Measurements from ENCODE around the gene STARD6.
"Not testable (repeated sequence)": the region's sequence is repeated elsewhere in the genome, so short reads cannot be mapped to it uniquely, and the experiment has no call there.

Gene STARD6

DNA sequence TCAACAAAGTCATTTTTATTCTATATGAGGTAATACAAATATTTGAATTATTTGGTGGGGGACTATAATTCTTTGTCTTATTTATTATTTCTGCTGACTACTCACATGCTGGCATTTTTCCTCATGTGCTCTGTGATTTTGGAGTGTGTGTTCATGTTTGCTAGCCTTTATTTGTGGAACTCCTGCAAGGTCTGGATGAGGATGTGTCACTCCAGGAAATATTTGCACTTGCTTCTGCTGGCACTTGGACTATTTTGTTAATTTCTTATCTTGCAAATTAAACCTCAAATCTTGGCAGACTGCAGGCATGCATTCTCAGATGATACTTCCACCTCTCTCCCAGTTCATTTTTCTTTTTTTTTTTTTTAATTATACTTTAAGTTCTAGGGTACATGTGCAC lies 54.2 kb downstream of the STARD6 start:
- no peaks in the 10 kb centered on the region for H3K4me1 Mint-ChIP-seq
- peaks cover 22% of the 10 kb centered on the region for H3K27me3 Mint-ChIP-seq
- H3K9me3 Mint-ChIP-seq, result peaks cover 7 to 27% of the 10 kb centered on the region in 2 donors
- DNase-seq (no peak), ATAC-seq (no peak)
- H3K4me3 Mint-ChIP-seq, result no peak overlapping the region
- no peak overlapping the region for H3K27ac Mint-ChIP-seq

DNA sequence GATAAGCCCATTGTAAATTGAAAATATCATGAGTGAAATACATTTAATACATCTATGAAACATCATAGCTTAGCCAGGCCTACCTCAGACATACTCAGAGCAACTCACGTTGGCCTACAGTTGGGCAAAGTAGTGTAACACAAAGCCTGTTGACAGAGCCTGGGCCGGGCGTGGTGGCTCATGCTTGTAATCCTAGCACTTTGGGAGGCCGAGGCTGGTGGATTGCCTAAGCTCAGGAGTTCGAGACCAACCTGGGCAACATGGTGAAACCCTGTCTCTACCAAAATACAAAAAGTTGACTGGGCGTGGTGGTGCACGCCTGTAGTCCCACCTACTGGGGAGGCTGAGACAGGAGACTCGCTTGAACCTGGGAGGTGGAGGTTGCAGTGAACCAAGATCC lies 58.7 kb downstream of the STARD6 start:
- H3K27me3 Mint-ChIP-seq, H3K4me1 Mint-ChIP-seq, H3K4me3 Mint-ChIP-seq, H3K27ac Mint-ChIP-seq, ATAC-seq, DNase-seq: not testable (repeated sequence)
- H3K9me3 Mint-ChIP-seq, result peaks cover 7 to 16% of the 10 kb centered on the region in 2 donors

DNA sequence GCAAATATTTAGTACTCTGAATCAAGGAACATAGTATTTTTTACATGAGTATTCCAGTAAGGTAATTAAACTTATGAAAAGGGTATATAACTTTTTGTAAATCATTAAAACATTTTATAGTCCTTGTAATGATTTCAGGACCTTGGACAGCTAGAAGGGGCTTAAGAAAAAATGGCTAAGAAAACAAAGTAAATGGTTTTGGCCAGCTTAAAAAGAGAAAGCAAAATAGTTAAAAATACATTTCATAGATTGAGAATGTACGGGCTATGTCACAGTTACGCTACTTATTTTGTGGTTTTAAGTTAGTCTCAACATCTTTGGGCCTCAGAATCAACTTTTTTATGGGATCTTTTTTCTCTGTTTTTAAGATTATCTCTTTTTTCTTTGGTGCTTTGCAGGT lies 61.6 kb downstream of the STARD6 start:
- peaks cover 7 to 16% of the 10 kb centered on the region in 2 donors for H3K9me3 Mint-ChIP-seq
- ATAC-seq (no peak), DNase-seq (no peak)
- H3K4me3 Mint-ChIP-seq, result no peak overlapping the region
- no peaks in the 10 kb centered on the region for H3K27me3 Mint-ChIP-seq
- H3K4me1 Mint-ChIP-seq, result no peaks in the 10 kb centered on the region
- no peak overlapping the region for H3K27ac Mint-ChIP-seq

DNA sequence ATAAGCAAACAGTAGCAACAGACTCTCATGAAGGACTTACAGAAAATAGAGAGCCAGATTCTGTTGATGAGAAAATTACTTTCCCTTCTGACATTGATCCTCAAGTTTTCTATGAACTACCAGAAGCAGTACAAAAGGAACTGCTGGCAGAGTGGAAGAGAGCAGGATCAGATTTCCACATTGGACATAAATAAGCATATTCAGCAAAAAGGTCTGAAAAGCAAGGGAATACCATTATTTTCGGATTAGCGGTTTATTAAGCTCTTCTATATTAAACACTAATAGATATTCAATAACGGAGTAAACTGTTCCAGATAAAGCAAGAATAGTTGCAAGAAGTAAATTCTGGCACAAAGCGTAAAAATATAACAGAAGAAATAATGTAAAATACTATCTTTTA lies 63.4 kb downstream of the STARD6 start:
- peaks cover 1 to 7% of the 10 kb centered on the region in 2 donors for H3K9me3 Mint-ChIP-seq
- H3K4me3 Mint-ChIP-seq, result no peak overlapping the region
- H3K27ac Mint-ChIP-seq, result no peak overlapping the region
- ATAC-seq, result no peak
- no peaks in the 10 kb centered on the region for H3K27me3 Mint-ChIP-seq
- H3K4me1 Mint-ChIP-seq, result no peaks in the 10 kb centered on the region
- no peak for DNase-seq

DNA sequence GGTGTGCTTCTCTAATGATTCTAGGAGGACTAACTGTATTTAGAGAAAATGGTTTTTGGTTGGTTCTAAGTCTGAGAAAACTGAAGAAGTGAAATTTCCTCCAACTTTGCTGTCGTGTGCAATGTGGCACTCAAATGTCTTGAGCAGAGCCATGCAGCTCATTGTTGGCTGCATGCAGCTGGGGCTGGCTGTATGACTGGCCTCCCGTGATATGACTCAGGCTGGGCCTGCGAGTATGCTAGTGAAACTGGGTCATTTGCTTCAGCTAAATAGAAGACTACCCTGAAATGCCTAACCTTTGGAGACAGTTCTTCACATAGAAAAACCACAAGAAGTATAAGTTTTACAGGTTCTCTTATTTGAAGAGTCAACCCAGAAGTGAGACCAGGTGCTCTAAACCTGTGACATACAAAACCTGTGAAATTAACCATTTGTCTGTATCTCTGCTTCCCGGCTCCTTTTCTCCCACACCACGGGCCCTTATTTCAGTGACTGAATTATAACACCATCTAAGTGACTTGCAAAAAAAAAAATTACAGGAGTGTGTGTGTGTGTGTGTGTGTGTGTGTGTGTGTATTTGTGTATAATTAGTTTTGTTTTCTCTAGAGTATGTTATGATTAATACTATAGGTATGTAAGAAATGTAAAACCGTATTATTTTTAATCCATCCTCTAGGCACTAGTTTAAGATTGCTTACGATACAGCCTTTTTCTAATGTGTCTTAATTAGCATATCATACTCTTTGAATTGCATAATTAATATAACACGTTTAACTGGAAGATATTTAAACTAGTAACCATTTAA lies 72.5 kb downstream of the STARD6 start:
- Mint-ChIP-seq H3K27me3 (no peaks in the 10 kb centered on the region), H3K4me3 (peak overlapping the region; percentile 48 to 58), H3K27ac (peak overlapping the region; percentile 8 to 34), H3K4me1 (peaks cover 20% of the 10 kb centered on the region), H3K9me3 (no peaks in the 10 kb centered on the region)
- DNase-seq (peak; percentile 65 to 89), ATAC-seq (peak; percentile 99)

DNA sequence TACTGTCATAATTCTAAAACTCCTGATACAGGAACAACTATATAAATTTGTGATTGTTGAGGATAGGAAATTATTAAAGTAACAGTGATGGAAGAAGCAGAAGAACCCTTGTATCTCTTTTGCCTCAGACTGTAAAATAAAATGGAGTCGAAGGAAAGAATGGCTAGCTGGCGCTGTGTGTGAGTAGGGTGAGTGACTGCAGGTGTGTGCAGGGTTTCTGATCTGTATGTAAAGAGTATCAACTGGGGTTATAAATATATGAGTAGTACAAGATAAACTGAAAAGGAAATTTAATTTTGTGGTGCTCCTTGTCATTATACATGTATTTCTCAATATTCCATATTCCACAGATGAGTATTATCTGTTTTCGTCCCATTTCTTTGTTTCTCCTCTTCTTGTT lies 73.1 kb downstream of the STARD6 start:
- DNase-seq (no peak), ATAC-seq (peak; percentile 61)
- H3K4me1 Mint-ChIP-seq, result peaks cover 25% of the 10 kb centered on the region
- H3K4me3 Mint-ChIP-seq, result peak overlapping the region; percentile 48 to 58
- peak overlapping the region; percentile 34 to 44 for H3K27ac Mint-ChIP-seq
- no peaks in the 10 kb centered on the region for H3K9me3 Mint-ChIP-seq
- no peaks in the 10 kb centered on the region for H3K27me3 Mint-ChIP-seq

DNA sequence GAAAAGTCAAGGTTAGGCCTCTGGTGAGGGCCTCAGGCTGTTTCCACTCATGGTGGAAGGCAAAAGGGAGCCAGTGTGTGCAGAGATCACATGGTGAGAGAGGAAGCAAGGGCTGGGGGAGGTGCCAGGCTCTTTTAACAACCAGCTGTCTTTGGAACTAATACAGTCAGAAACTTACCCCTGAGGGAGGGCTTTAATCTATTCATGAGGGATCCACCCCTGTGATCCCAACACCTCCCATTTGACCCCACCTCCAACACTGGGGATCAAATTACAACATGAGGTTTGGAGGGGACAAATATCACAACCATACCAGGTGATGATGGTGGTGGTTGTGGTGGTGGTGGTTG lies 77.5 kb downstream of the STARD6 start:
- Mint-ChIP-seq H3K9me3 (no peaks in the 10 kb centered on the region), H3K27ac (no peak overlapping the region), H3K27me3 (no peaks in the 10 kb centered on the region), H3K4me3 (no peak overlapping the region), H3K4me1 (peaks cover 27% of the 10 kb centered on the region)
- ATAC-seq (no peak), DNase-seq (no peak)

DNA sequence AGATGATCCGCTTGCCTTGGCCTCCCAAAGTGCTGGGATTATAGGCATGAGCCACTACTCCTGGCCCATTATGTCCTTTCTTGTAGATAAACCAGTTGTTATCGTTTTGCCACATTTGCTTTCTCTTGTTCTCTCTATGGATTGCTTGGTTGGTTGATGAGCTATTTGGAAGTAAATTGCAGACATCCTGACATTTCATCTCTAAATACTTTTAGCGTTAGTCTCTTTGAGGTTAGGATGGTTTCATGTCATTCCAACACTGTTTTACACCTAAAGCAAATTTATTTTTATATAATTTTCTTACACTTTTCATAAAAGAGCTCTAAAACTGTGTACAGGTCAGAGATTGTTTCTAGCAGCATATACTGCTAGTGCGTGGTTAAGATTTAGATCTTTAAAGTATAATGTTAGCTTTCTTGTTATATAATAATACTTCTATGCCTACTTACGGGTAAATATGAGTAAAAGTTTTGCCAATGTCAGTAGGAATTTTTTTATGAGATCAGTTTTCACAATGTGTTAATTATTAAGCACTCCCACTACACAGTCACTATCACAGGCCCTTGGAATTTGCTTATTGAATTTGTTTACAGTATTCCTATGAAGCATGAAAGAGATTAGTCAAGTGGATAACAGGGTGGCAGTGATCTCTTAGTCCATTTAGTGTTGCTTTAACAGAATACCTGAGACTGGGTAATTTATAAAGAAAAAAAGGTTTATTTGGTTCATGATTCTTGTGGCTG lies 78.0 kb downstream of the STARD6 start:
- no peaks in the 10 kb centered on the region for H3K27me3 Mint-ChIP-seq
- H3K4me3 Mint-ChIP-seq, result no peak overlapping the region
- ATAC-seq (no peak), DNase-seq (no peak)
- H3K4me1 Mint-ChIP-seq, result peaks cover 26% of the 10 kb centered on the region
- H3K9me3 Mint-ChIP-seq, result no peaks in the 10 kb centered on the region
- no peak overlapping the region for H3K27ac Mint-ChIP-seq

DNA sequence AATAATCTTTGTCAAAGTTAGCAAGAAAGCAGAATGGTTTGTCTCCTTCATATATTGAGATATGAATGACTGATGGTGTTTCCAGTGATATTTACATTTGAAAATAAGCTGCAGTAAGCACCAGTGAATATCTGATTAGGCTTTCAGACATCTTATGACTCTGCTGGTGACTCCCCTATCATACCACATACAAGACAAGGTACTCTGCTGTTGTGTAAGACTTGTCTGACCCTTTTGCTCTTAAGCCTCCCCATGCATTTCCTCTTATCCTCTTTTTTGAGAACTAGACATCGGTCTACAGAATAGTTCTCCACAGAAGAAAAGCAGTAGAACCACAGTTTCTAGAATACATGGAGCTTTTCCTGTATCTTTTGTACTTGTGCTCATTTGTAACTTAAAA lies 79.0 kb downstream of the STARD6 start:
- Mint-ChIP-seq H3K27me3 (no peaks in the 10 kb centered on the region), H3K4me1 (peaks cover 18% of the 10 kb centered on the region), H3K9me3 (no peaks in the 10 kb centered on the region), H3K27ac (no peak overlapping the region), H3K4me3 (no peak overlapping the region)
- ATAC-seq (peak; percentile 69), DNase-seq (no peak)

DNA sequence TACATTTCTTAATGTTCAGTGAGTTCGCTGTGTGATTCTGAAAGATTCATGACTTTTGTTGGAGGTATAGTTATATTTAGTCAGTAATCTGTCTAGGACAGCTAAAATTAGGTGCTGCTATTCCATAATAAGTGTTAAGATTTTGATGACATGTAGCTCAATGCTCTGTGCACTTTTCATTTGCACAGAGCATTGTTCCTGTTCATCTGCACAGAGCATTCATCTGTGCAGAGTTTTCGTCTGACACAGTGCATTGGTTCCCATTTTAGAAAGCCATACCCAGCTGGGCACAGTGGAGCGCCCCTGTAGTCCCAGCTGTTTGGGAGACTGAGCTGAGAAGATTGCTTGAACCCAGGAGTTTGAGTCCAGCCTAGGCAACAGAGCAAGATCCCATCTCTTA lies 79.8 kb downstream of the STARD6 start:
- Mint-ChIP-seq H3K27me3 (no peaks in the 10 kb centered on the region), H3K27ac (no peak overlapping the region), H3K4me1 (peaks cover 18% of the 10 kb centered on the region), H3K4me3 (no peak overlapping the region), H3K9me3 (no peaks in the 10 kb centered on the region)
- DNase-seq (no peak), ATAC-seq (no peak)

Measured in stimulated activated naive CD8-positive, alpha-beta T cell treated with anti-CD3 and anti-CD28 coated beads, Interleukin-15, amount 100 ng/mL, for 72 hours (primary cell).